A549 (cell line): ENCODE measurements around the gene TRPV2. TPM values are rescaled to one million over a fixed set of nuclear protein-coding genes. Genes with fewer than 3 reads are reported as not detected.

Source experiments
- ATAC-seq, 2 experiments: fragments of 200-7000 bp in 1 of 2; fragments of >200 bp in 1 of 2; cut with Nextera tagmentation in 1 of 2; cut with Tn5 transposase in 1 of 2; 3 replicates each; pipeline versions ENCODE4 v1.8.0 to v1.9.1; 2018 to 2020; ENCODE audit warnings: mild to moderate bottlenecking in 1 of 2, moderate library complexity in 1 of 2
- CTCF ChIA-PET: fragments of 300-600 bp; sonication (Branson Sonifier 250); formaldehyde crosslinking; extraction: SDS; loops from one replicate; lab custom pipeline; 2021; ENCODE audit warnings: antibody characterized with exemption, inconsistent platforms; lab: Yijun Ruan, JAX
- POLR2A ChIA-PET: fragments of 350-600 bp; formaldehyde crosslinking; extraction: SDS; loops from one replicate; lab custom pipeline; 2021; ENCODE audit warnings: antibody characterized with exemption, inconsistent platforms; lab: Yijun Ruan, JAX
- DNase-seq, 2 experiments: peaks; one replicate each; pipeline versions ENCODE4 v3.0.0 to v3.0.0-alpha.2; 2011 to 2016; ENCODE audit warnings: low read depth in 1 of 2, low spot score in 1 of 2
- FAIRE-seq: peaks from 2 replicates; lab custom pipeline; 2011; peaks lifted over from hg19 to GRCh38; lab: Jason Lieb, UNC
- H3K27ac ChIP-seq, 2 experiments: fragments of >200 bp; sonication (Bioruptor Twin); formaldehyde crosslinking; 3 replicates each; pipeline ENCODE4 v1.5.1; 2016 to 2017
- H3K4me1 ChIP-seq: fragments of >200 bp; sonication (Bioruptor Twin); formaldehyde crosslinking; 3 replicates; pipeline ENCODE4 v1.6.1; 2016
- H3K4me2 ChIP-seq: fragments of >200 bp; sonication (Bioruptor Twin); formaldehyde crosslinking; 3 replicates; pipeline ENCODE4 v1.6.1; 2016
- H3K4me3 ChIP-seq: fragments of >200 bp; sonication (Bioruptor Twin); formaldehyde crosslinking; 3 replicates; pipeline ENCODE4 v1.5.1; 2016
- H3K9me3 ChIP-seq: fragments of >200 bp; sonication (Bioruptor Twin); formaldehyde crosslinking; 3 replicates; pipeline ENCODE4 v1.6.1; 2016
- ATOH8 ChIP-seq: fragments of 250-450 bp; sonication (Bioruptor Pico); IDR thresholded peaks from 2 replicates; pipeline ENCODE4 v1.5.0; 2020; ENCODE audit warnings: low read depth, mild to moderate bottlenecking, moderate library complexity
- CBX2 ChIP-seq: fragments of 200-600 bp; sonication (generic); IDR thresholded peaks from 2 replicates; pipeline ENCODE4 v1.6.1; 2016; ENCODE audit warnings: low read depth, mild to moderate bottlenecking, borderline replicate concordance
- CHD4 ChIP-seq: fragments of 200-600 bp; sonication (generic); IDR thresholded peaks from 2 replicates; pipeline ENCODE4 v1.6.1; 2016; ENCODE audit warnings: antibody characterized with exemption, mild to moderate bottlenecking, borderline replicate concordance
- EHF ChIP-seq: fragments of 250-450 bp; sonication (Bioruptor Pico); IDR thresholded peaks from 2 replicates; pipeline ENCODE4 v1.5.0; 2020; ENCODE audit warnings: mild to moderate bottlenecking
- EHMT2 ChIP-seq: fragments of 200-600 bp; sonication (generic); IDR thresholded peaks from 2 replicates; pipeline ENCODE4 v1.6.1; 2016; ENCODE audit warnings: antibody characterized with exemption, low read depth, mild to moderate bottlenecking, moderate library complexity
- FOXS1 ChIP-seq: fragments of 250-450 bp; sonication (Bioruptor Pico); IDR thresholded peaks from 2 replicates; pipeline ENCODE4 v1.5.0; 2020; ENCODE audit warnings: mild to moderate bottlenecking, moderate library complexity
- HOXB5 ChIP-seq: fragments of 250-450 bp; sonication (Bioruptor Pico); IDR thresholded peaks from 2 replicates; pipeline ENCODE4 v1.5.0; 2020; ENCODE audit warnings: mild to moderate bottlenecking, moderate library complexity
- KDM5A ChIP-seq: fragments of 200-600 bp; sonication (generic); IDR thresholded peaks from 2 replicates; pipeline ENCODE4 v1.6.1; 2016; ENCODE audit warnings: antibody characterized with exemption, mild to moderate bottlenecking
- MAZ ChIP-seq: fragments of 150-350 bp; IDR thresholded peaks from 2 replicates; pipeline ENCODE4 v1.6.1; 2014; ENCODE audit warnings: antibody characterized with exemption, low read depth, low read length, borderline replicate concordance
- MYC ChIP-seq: IDR thresholded peaks from 2 replicates; pipeline ENCODE4 v1.6.1; 2012; ENCODE audit warnings: mild to moderate bottlenecking, inconsistent platforms, low read length, improper control_type of control experiment, borderline replicate concordance
- NPAS2 ChIP-seq: fragments of 250-450 bp; sonication (Bioruptor Pico); IDR thresholded peaks from 2 replicates; pipeline ENCODE4 v1.8.0; 2022; ENCODE audit warnings: mild to moderate bottlenecking, moderate library complexity, borderline replicate concordance
- POLR2A ChIP-seq: IDR thresholded peaks from 2 replicates; pipeline ENCODE4 v1.6.1; 2012; ENCODE audit warnings: mild to moderate bottlenecking, low read length
- POLR2AphosphoS2 ChIP-seq: conservative IDR thresholded peaks from 2 replicates; pipeline ENCODE4 v1.6.1; 2012; ENCODE audit warnings: low read length, improper control_type of control experiment, inconsistent platforms
- RAD21 ChIP-seq, 2 experiments: fragments of >200 bp in 1 of 2; sonication (Bioruptor Twin) in 1 of 2; formaldehyde crosslinking in 1 of 2; IDR thresholded peaks in 1 of 2; conservative IDR thresholded peaks in 1 of 2; 2 replicates in 1 of 2; 3 replicates in 1 of 2; pipeline ENCODE4 v1.6.1; 2012 to 2018; ENCODE audit warnings: inconsistent platforms in 1 of 2
- SMC3 ChIP-seq: fragments of >200 bp; sonication (Bioruptor Twin); formaldehyde crosslinking; IDR thresholded peaks from 3 replicates; pipeline ENCODE4 v1.6.1; 2018; ENCODE audit warnings: inconsistent platforms
- TFCP2L1 ChIP-seq: fragments of 250-450 bp; sonication (Bioruptor Pico); IDR thresholded peaks from 2 replicates; pipeline ENCODE4 v1.5.0; 2021; ENCODE audit warnings: mild to moderate bottlenecking
- WGBS: methylation state at CpG from one replicate; pipeline ENCODE4 v1.1.6; 2017; ENCODE audit errors: missing lambda C conversion rate; 5-methylcytosine and 5-hydroxymethylcytosine counted together
- polyA minus RNA-seq: library from RNA; depleted of rRNA, polyadenylated mRNA; stranded (reverse); fragments of >200 nt; gene quantifications from 2 replicates; pipeline ENCODE4 v1.2.3, GENCODE V29; 2011; rRNA and poly(A)+ RNA removed
- polyA plus RNA-seq, 4 experiments: library from polyadenylated mRNA; depleted of rRNA in 3 of 4; stranded (reverse); fragments of >200 nt; fragmentation: RNase III in 1 of 4; extraction: RNeasy Plus Mini Kit Qiagen cat#74134 plus additional on column Dnase treatment in 1 of 4; gene quantifications; 2 replicates in 3 of 4; 3 replicates in 1 of 4; pipeline ENCODE4 v1.2.3, GENCODE V29; 2011 to 2017
- TF ChIP-seq, protein P1 (sequence below): fragments of 250-450 bp; sonication (Bioruptor Pico); IDR thresholded peaks from 2 replicates; pipeline ENCODE4 v1.5.0; 2021; ENCODE audit warnings: mild to moderate bottlenecking, moderate library complexity, borderline replicate concordance
- TF ChIP-seq, protein P2 (sequence below): fragments of >200 bp; sonication (Bioruptor Twin); formaldehyde crosslinking; IDR thresholded peaks from 3 replicates; pipeline ENCODE4 v1.5.1; 2016

TRPV2 gene
- 0.31 and 0.60 TPM in 2 replicates for polyA plus RNA-seq (2011; rRNA removed)
- polyA plus RNA-seq (2012; cell fraction: cytosol; rRNA removed): 0.87 and 1.1 TPM in 2 replicates
- polyA plus RNA-seq (2012; cell fraction: nucleus; rRNA removed): 0.86 and 1.7 TPM in 2 replicates
- polyA plus RNA-seq (2017; fragmentation: RNase III; extraction: RNeasy Plus Mini Kit Qiagen cat#74134 plus additional on column Dnase treatment): 0.35 to 0.62 TPM (median 0.61 TPM) in 3 replicates
- 0.37 and 0.73 TPM in 2 replicates for polyA minus RNA-seq

DNA sequence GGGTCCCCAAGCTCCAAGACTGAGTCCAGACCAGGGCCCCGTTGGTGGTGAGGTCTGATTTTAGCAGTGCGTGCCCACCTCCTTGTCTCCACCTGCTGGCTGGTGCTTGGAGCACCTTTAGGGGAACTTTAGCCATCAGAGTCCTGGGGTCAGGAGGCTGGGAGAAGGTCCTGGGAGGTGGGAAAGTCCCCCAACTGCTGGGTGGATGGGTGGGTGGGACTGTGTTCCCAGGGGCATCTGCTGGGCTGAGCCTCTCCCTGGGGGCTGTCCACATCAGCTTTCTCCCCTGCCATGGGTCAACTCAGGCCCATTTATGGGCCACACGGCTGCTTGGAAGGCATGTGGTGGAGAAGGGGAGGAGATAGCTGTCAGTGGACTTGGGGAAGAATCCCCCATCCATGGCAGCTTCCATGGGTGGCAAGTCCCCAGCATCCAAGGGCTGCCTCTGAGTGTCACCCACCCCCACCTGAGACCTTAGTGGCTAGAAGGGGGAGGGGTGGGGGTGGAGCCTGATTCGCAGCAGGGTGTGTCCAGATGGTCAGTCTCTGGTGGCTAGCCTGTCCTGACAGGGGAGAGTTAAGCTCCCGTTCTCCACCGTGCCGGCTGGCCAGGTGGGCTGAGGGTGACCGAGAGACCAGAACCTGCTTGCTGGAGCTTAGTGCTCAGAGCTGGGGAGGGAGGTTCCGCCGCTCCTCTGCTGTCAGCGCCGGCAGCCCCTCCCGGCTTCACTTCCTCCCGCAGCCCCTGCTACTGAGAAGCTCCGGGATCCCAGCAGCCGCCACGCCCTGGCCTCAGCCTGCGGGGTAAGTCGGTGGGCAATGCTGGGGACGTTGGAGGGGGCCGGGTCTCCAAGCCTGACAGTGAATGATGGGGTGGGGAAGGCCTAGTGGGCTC is at the start of gene TRPV2:
Gene TRPV2 (plus strand): TSS at position 541 of the 894 bp plus-strand sequence. CDS start 2,098 bp downstream, outside the sequence.
- H3K4me2 ChIP-seq: no peak within 1 kb of the TSS
- H3K27ac ChIP-seq: peak within 1 kb of the TSS in 1 of 2 experiments; percentile 39; a peak in 3 of 6 replicates
- 71% methylated on average over 20 of the region's 21 CpGs for WGBS
- DNase-seq (peak; percentile 53 to 55), FAIRE-seq (no peak)
- no peaks in the 10 kb centered on the region for H3K9me3 ChIP-seq
- CTCF ChIA-PET: interaction anchor here (0.6 to 7.4 kb wide), 19 partner anchors 8 to 1788 kb away, joined by 3 to 69 read pairs (median 3); partner anchors contain the start of gene CENPV
- POLR2A ChIA-PET: interaction anchor here (1.1 to 3.0 kb wide), 3 partner anchors 13 to 34 kb away, joined by 3 to 15 read pairs (median 5); partner anchors contain the start of gene UBB
- TF ChIP-seq FOXS1 (CRISPR knock-in tag) (no peak), HOXB5 (CRISPR knock-in tag) (no peak), POLR2AphosphoS2 (no peak), EHMT2 (no peak), RAD21 (conservative IDR thresholded peaks at IDR 0.05 in 1 of 2, IDR thresholded peaks at IDR 0.05 in 1 of 2) (peak; percentile 29 to 55; a peak in 4 of 5 replicates), SMC3 (peak; percentile 39; the same call in 2 of the 3 replicates)
- TF ChIP-seq, protein P1, sequence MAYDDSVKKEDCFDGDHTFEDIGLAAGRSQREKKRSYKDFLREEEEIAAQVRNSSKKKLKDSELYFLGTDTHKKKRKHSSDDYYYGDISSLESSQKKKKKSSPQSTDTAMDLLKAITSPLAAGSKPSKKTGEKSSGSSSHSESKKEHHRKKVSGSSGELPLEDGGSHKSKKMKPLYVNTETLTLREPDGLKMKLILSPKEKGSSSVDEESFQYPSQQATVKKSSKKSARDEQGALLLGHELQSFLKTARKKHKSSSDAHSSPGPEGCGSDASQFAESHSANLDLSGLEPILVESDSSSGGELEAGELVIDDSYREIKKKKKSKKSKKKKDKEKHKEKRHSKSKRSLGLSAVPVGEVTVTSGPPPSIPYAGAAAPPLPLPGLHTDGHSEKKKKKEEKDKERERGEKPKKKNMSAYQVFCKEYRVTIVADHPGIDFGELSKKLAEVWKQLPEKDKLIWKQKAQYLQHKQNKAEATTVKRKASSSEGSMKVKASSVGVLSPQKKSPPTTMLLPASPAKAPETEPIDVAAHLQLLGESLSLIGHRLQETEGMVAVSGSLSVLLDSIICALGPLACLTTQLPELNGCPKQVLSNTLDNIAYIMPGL (CRISPR knock-in tag): no peak
- TF ChIP-seq, protein P2, sequence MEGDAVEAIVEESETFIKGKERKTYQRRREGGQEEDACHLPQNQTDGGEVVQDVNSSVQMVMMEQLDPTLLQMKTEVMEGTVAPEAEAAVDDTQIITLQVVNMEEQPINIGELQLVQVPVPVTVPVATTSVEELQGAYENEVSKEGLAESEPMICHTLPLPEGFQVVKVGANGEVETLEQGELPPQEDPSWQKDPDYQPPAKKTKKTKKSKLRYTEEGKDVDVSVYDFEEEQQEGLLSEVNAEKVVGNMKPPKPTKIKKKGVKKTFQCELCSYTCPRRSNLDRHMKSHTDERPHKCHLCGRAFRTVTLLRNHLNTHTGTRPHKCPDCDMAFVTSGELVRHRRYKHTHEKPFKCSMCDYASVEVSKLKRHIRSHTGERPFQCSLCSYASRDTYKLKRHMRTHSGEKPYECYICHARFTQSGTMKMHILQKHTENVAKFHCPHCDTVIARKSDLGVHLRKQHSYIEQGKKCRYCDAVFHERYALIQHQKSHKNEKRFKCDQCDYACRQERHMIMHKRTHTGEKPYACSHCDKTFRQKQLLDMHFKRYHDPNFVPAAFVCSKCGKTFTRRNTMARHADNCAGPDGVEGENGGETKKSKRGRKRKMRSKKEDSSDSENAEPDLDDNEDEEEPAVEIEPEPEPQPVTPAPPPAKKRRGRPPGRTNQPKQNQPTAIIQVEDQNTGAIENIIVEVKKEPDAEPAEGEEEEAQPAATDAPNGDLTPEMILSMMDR: peak; percentile 46
- TF ChIP-seq, all 56 proteins: peak for 3
- Histone ChIP-seq H3K4me1 (peaks cover 22% of the 10 kb centered on the region), H3K4me3 (no peak within 1 kb of the TSS)
- ATAC-seq: peak; percentile 40 to 81; a peak in 3 of 6 replicates

DNA sequence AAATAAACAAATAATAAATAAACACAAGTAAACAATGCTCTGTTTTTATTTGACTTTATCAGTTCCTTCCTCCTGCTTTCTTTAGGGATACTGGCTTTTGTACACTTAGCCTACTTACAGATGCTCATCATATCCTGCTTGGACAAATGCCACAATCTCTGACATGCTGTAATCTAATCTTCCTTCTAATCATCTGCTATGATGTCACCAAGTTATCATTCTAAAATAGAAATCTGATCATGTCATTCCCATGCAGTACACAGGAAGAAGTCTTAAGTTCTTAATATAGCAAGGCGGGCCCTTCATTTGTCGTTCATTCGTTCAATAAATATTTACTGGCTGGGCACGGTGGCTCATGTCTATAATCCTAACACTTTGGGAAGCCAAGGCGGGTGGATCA is 43.6 kb upstream of the TRPV2 start:
- Histone ChIP-seq H3K9me3 (no peaks in the 10 kb centered on the region), H3K4me2 (no peak overlapping the region)
- WGBS: 79% methylated on average over 5 of the region's 5 CpGs
- TF ChIP-seq, protein P2: no peak
- no peak for TF ChIP-seq CBX2
- TF ChIP-seq POLR2AphosphoS2: no peak
- no peak for TF ChIP-seq MYC
- TF ChIP-seq NPAS2 (CRISPR knock-in tag): no peak
- TF ChIP-seq KDM5A: no peak
- no peak for TF ChIP-seq EHF
- TF ChIP-seq MAZ: no peak
- no peak for TF ChIP-seq TFCP2L1 (CRISPR knock-in tag)
- TF ChIP-seq POLR2A: no peak
- no peak for TF ChIP-seq ATOH8 (CRISPR knock-in tag)
- no peak for TF ChIP-seq CHD4
- TF ChIP-seq, all 56 proteins: peak for 0
- ChIA-PET POLR2A (no interaction called here), CTCF (interaction anchor here (0.7 to 10.2 kb wide), 4 partner anchors 8 to 67 kb away, joined by 3 to 132 read pairs (median 6); partner anchors contain the start of gene CENPV)
- DNase-seq (peak in 1 of 2 experiments; percentile 82), ATAC-seq (peak in 1 of 2 experiments; percentile 52; a peak in 3 of 6 replicates), FAIRE-seq (no peak)
- Histone ChIP-seq H3K27ac (no peak overlapping the region), H3K4me1 (peaks cover 2% of the 10 kb centered on the region; the same call in 1 of the 3 replicates), H3K4me3 (no peak overlapping the region)
